H1 (cell line): Measurements from ENCODE around the gene C5orf22.

Source experiments
- CREB1 ChIP-seq: IDR thresholded peaks from 2 replicates; pipeline ENCODE4 v1.6.1; 2012; ENCODE audit warnings: inconsistent platforms
- CTCF ChIP-seq, 3 experiments: IDR thresholded peaks; 1 replicate in 2 of 3; 2 replicates in 1 of 3; pipeline versions ENCODE4 v1.5.1 to v1.6.1; 2011; ENCODE audit warnings: low read length in 3 of 3, mild to moderate bottlenecking in 3 of 3, inconsistent platforms in 2 of 3, low read depth in 1 of 3, moderate library complexity in 1 of 3; ENCODE audit not compliant: insufficient read depth in 1 of 3; ENCODE audit errors: control extremely low read depth in 1 of 3
- EP300 ChIP-seq, 2 experiments: IDR thresholded peaks; 1 replicate in 1 of 2; 2 replicates in 1 of 2; pipeline ENCODE4 v1.6.1; 2011 to 2012; ENCODE audit warnings: low read depth in 2 of 2, low read length in 2 of 2, mild to moderate bottlenecking in 2 of 2, borderline replicate concordance in 1 of 2, inconsistent platforms in 1 of 2, moderate library complexity in 1 of 2
- HDAC2 ChIP-seq, 2 experiments: fragments of 300-600 bp in 1 of 2; sonication (generic) in 1 of 2; IDR thresholded peaks; 2 replicates each; pipeline ENCODE4 v1.6.1; 2011 to 2012; ENCODE audit warnings: low read depth in 2 of 2, low read length in 2 of 2, mild to moderate bottlenecking in 2 of 2, moderate library complexity in 2 of 2, borderline replicate concordance in 1 of 2, inconsistent platforms in 1 of 2
- NRF1 ChIP-seq: IDR thresholded peaks from 2 replicates; pipeline ENCODE4 v1.6.1; 2011; ENCODE audit warnings: mild to moderate bottlenecking, low read depth, low read length, improper control_type of control experiment
- POLR2A ChIP-seq, 2 experiments: IDR thresholded peaks; 1 replicate in 1 of 2; 2 replicates in 1 of 2; pipeline ENCODE4 v1.6.1; 2011; ENCODE audit warnings: low read depth in 2 of 2, low read length in 2 of 2, mild to moderate bottlenecking in 2 of 2; ENCODE audit errors: control extremely low read depth in 1 of 2
- SIRT6 ChIP-seq: IDR thresholded peaks from one replicate; pipeline ENCODE4 v1.7.1; 2012; ENCODE audit warnings: low read length, inconsistent platforms
- TEAD4 ChIP-seq: IDR thresholded peaks from 2 replicates; pipeline ENCODE4 v1.6.1; 2012; ENCODE audit warnings: low read depth, low read length, inconsistent platforms, mixed read lengths

- no peak for TF ChIP-seq SIRT6
- no peak for TF ChIP-seq POLR2A (IDR thresholded peaks at IDR 0.05; ENCODE audit: control extremely low read depth in 1 of 2, low read depth in 2 of 2, low read length in 2 of 2)
- TF ChIP-seq EP300 (IDR thresholded peaks at IDR 0.05; ENCODE audit: borderline replicate concordance in 1 of 2, low read depth in 2 of 2, low read length in 2 of 2), result no peak
- TF ChIP-seq CREB1, result no peak
- TF ChIP-seq CTCF (IDR thresholded peaks at IDR 0.05; ENCODE audit: control extremely low read depth in 1 of 3, insufficient read depth in 1 of 3, low read depth in 1 of 3, low read length in 3 of 3), result no peak
- no peak for TF ChIP-seq TEAD4
- TF ChIP-seq HDAC2 (IDR thresholded peaks at IDR 0.05; ENCODE audit: borderline replicate concordance in 1 of 2, low read depth in 2 of 2, low read length in 2 of 2), result no peak
- TF ChIP-seq NRF1, result no peak
These were observed 1.4 kb upstream of the C5orf22 start for GRCh38 chr5:31530541-31531265.
